ENCODE measurements around the gene MACROH2A1.

DNA sequence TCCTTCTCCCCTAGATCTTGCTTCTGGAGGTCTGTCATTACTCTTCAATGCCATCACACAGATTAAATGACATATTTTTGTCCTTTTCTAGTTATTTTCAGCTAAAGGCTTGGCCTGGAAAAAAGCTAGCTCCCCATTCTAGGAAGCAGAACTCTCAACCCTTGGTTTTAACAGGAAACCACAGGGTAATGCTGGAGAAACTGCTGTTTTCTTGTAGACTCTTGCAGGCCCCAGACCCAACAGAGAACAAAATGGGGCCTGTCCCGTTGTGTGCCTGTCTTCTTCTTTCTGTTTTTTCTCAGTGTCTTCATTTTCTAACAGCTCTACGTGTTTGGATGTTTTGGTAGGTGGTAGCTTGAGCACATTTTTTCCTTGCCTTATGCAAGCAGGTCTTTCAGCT, 26.6 kb upstream of the MACROH2A1 start:
- TF ChIP-seq, protein P1, sequence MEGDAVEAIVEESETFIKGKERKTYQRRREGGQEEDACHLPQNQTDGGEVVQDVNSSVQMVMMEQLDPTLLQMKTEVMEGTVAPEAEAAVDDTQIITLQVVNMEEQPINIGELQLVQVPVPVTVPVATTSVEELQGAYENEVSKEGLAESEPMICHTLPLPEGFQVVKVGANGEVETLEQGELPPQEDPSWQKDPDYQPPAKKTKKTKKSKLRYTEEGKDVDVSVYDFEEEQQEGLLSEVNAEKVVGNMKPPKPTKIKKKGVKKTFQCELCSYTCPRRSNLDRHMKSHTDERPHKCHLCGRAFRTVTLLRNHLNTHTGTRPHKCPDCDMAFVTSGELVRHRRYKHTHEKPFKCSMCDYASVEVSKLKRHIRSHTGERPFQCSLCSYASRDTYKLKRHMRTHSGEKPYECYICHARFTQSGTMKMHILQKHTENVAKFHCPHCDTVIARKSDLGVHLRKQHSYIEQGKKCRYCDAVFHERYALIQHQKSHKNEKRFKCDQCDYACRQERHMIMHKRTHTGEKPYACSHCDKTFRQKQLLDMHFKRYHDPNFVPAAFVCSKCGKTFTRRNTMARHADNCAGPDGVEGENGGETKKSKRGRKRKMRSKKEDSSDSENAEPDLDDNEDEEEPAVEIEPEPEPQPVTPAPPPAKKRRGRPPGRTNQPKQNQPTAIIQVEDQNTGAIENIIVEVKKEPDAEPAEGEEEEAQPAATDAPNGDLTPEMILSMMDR (IDR thresholded peaks at IDR 0.05; ENCODE audit: low read length), result no peak
- TF ChIP-seq EZH2 (IDR thresholded peaks at IDR 0.05; ENCODE audit: borderline replicate concordance, low read length), result no peak
